Effector memory CD8-positive, alpha-beta T cell (primary cell): ENCODE results near the gene CST4.

Source experiments
- ATAC-seq: fragments of 150-1000 bp; cut with Tn5 transposase; replicated peaks from 2 replicates; pipeline ENCODE4 v1.10.0; 2021; ENCODE audit warnings: mild to moderate bottlenecking, moderate library complexity
- DNase-seq, 3 experiments: peaks; one replicate each; pipeline ENCODE4 v3.0.0; 2021
- H3K27ac Mint-ChIP-seq, 2 donors: one replicate each; pipeline ENCODE4 v1.8.0; 2022; ENCODE audit warnings: mild to moderate bottlenecking in 2 of 2, mixed read lengths in 2 of 2, moderate library complexity in 2 of 2
- H3K27me3 Mint-ChIP-seq, 2 donors: one replicate each; pipeline ENCODE4 v1.8.0; 2022; ENCODE audit warnings: mixed read lengths in 2 of 2
- H3K36me3 Mint-ChIP-seq: one replicate; pipeline ENCODE4 v1.8.0; 2022; ENCODE audit warnings: mild to moderate bottlenecking, moderate library complexity, mixed read lengths; ENCODE audit not compliant: insufficient read depth
- H3K4me1 Mint-ChIP-seq, 2 donors: one replicate each; pipeline ENCODE4 v1.8.0; 2022; ENCODE audit warnings: low read depth in 2 of 2, mixed read lengths in 2 of 2
- H3K4me3 Mint-ChIP-seq, 2 donors: one replicate each; pipeline ENCODE4 v1.8.0; 2022; ENCODE audit warnings: mild to moderate bottlenecking in 2 of 2, mixed read lengths in 2 of 2, moderate library complexity in 2 of 2
- H3K9me3 Mint-ChIP-seq, 2 donors: one replicate each; pipeline ENCODE4 v1.8.0; 2022; ENCODE audit warnings: mixed read lengths in 2 of 2

CST4 gene

GRCh38 chr20:23653400-23653938 is 35.4 kb downstream of the CST4 start:
- Mint-ChIP-seq H3K4me3 (no peak overlapping the region), H3K9me3 (no peaks in the 10 kb centered on the region), H3K36me3 (no peaks in the 10 kb centered on the region), H3K27ac (no peak overlapping the region), H3K27me3 (peaks cover 13 to 43% of the 10 kb centered on the region in 2 donors), H3K4me1 (no peaks in the 10 kb centered on the region)
- DNase-seq, result no peak
- ATAC-seq, result no peak

GRCh38 chr20:23652926-23653325 is 35.9 kb downstream of the CST4 start:
- no peaks in the 10 kb centered on the region for H3K4me1 Mint-ChIP-seq
- no peaks in the 10 kb centered on the region for H3K9me3 Mint-ChIP-seq
- ATAC-seq (no peak), DNase-seq (no peak)
- no peak overlapping the region for H3K27ac Mint-ChIP-seq
- H3K36me3 Mint-ChIP-seq, result no peaks in the 10 kb centered on the region
- peaks cover 13 to 43% of the 10 kb centered on the region in 2 donors for H3K27me3 Mint-ChIP-seq
- H3K4me3 Mint-ChIP-seq, result no peak overlapping the region

- DNase-seq (no peak), ATAC-seq (no peak)
- Mint-ChIP-seq H3K27me3 (peaks cover 13 to 43% of the 10 kb centered on the region in 2 donors), H3K9me3 (no peaks in the 10 kb centered on the region), H3K4me3 (no peak overlapping the region), H3K4me1 (no peaks in the 10 kb centered on the region), H3K27ac (no peak overlapping the region), H3K36me3 (no peaks in the 10 kb centered on the region)
Measured at GRCh38 chr20:23652371-23652770, 36.5 kb downstream of the CST4 start.

- Mint-ChIP-seq H3K9me3 (no peaks in the 10 kb centered on the region), H3K4me3 (no peak overlapping the region), H3K27me3 (peaks cover 13 to 31% of the 10 kb centered on the region in 2 donors), H3K4me1 (no peaks in the 10 kb centered on the region), H3K27ac (no peak overlapping the region), H3K36me3 (no peaks in the 10 kb centered on the region)
- DNase-seq (no peak), ATAC-seq (no peak)
Measured at GRCh38 chr20:23651117-23651516, 37.7 kb downstream of the CST4 start.

GRCh38 chr20:23649830-23650417 is 38.9 kb downstream of the CST4 start:
- Mint-ChIP-seq H3K27me3 (peaks cover 10 to 23% of the 10 kb centered on the region in 2 donors), H3K9me3 (no peaks in the 10 kb centered on the region), H3K27ac (no peak overlapping the region), H3K4me1 (no peaks in the 10 kb centered on the region), H3K4me3 (no peak overlapping the region), H3K36me3 (no peaks in the 10 kb centered on the region)
- DNase-seq (no peak), ATAC-seq (no peak)

- H3K9me3 Mint-ChIP-seq, result no peaks in the 10 kb centered on the region
- no peak for ATAC-seq
- no peak overlapping the region for H3K4me3 Mint-ChIP-seq
- no peak overlapping the region for H3K27ac Mint-ChIP-seq
- H3K4me1 Mint-ChIP-seq, result no peaks in the 10 kb centered on the region
- no peak for DNase-seq
- H3K36me3 Mint-ChIP-seq, result no peaks in the 10 kb centered on the region
- peaks cover 6 to 17% of the 10 kb centered on the region in 2 donors for H3K27me3 Mint-ChIP-seq
Measured at GRCh38 chr20:23649242-23649641, 39.6 kb downstream of the CST4 start.

- Mint-ChIP-seq H3K36me3 (no peaks in the 10 kb centered on the region), H3K27me3 (no peaks in the 10 kb centered on the region), H3K27ac (no peak overlapping the region), H3K4me3 (no peak overlapping the region), H3K4me1 (no peaks in the 10 kb centered on the region), H3K9me3 (no peaks in the 10 kb centered on the region)
- no peak for DNase-seq
- no peak for ATAC-seq
Measured at GRCh38 chr20:23647346-23647745, 41.5 kb downstream of the CST4 start.

- Mint-ChIP-seq H3K4me1 (no peaks in the 10 kb centered on the region), H3K9me3 (no peaks in the 10 kb centered on the region), H3K4me3 (no peak overlapping the region), H3K27me3 (no peaks in the 10 kb centered on the region), H3K27ac (no peak overlapping the region), H3K36me3 (no peaks in the 10 kb centered on the region)
- ATAC-seq (no peak), DNase-seq (no peak)
Measured at GRCh38 chr20:23646106-23646873, 42.5 kb downstream of the CST4 start.

GRCh38 chr20:23645575-23645974 is 43.3 kb downstream of the CST4 start:
- H3K9me3 Mint-ChIP-seq, result no peaks in the 10 kb centered on the region
- no peak overlapping the region for H3K27ac Mint-ChIP-seq
- peaks cover 0 to 6% of the 10 kb centered on the region in 2 donors for H3K27me3 Mint-ChIP-seq
- no peaks in the 10 kb centered on the region for H3K4me1 Mint-ChIP-seq
- no peaks in the 10 kb centered on the region for H3K36me3 Mint-ChIP-seq
- ATAC-seq (no peak), DNase-seq (no peak)
- no peak overlapping the region for H3K4me3 Mint-ChIP-seq

- H3K27ac Mint-ChIP-seq, result no peak overlapping the region
- H3K4me1 Mint-ChIP-seq, result peaks cover 0 to 3% of the 10 kb centered on the region in 2 donors
- H3K4me3 Mint-ChIP-seq, result no peak overlapping the region
- DNase-seq, result no peak
- peaks cover 6 to 20% of the 10 kb centered on the region in 2 donors for H3K27me3 Mint-ChIP-seq
- ATAC-seq, result no peak
- no peaks in the 10 kb centered on the region for H3K36me3 Mint-ChIP-seq
- no peaks in the 10 kb centered on the region for H3K9me3 Mint-ChIP-seq
Measured at GRCh38 chr20:23644164-23644563, 44.7 kb downstream of the CST4 start.

GRCh38 chr20:23643659-23644058 is 45.2 kb downstream of the CST4 start:
- H3K4me3 Mint-ChIP-seq, result no peak overlapping the region
- no peak for DNase-seq
- H3K4me1 Mint-ChIP-seq, result peaks cover 0 to 3% of the 10 kb centered on the region in 2 donors
- H3K27ac Mint-ChIP-seq, result no peak overlapping the region
- H3K36me3 Mint-ChIP-seq, result no peaks in the 10 kb centered on the region
- no peak for ATAC-seq
- no peaks in the 10 kb centered on the region for H3K9me3 Mint-ChIP-seq
- peaks cover 9 to 25% of the 10 kb centered on the region in 2 donors for H3K27me3 Mint-ChIP-seq

- peaks cover 9 to 28% of the 10 kb centered on the region in 2 donors for H3K27me3 Mint-ChIP-seq
- H3K36me3 Mint-ChIP-seq, result no peaks in the 10 kb centered on the region
- DNase-seq (no peak), ATAC-seq (no peak)
- peaks cover 0 to 3% of the 10 kb centered on the region in 2 donors for H3K4me1 Mint-ChIP-seq
- H3K27ac Mint-ChIP-seq, result no peak overlapping the region
- H3K4me3 Mint-ChIP-seq, result no peak overlapping the region
- no peaks in the 10 kb centered on the region for H3K9me3 Mint-ChIP-seq
Measured at GRCh38 chr20:23641936-23642751, 46.7 kb downstream of the CST4 start.
